GM23248 (cell line): ENCODE data around the gene RPL36A. TPM values are rescaled to one million over a fixed set of nuclear protein-coding genes. Genes with fewer than 3 reads are reported as not detected.

ENCODE experiments used
- DNase-seq: peaks from one replicate; pipeline ENCODE4 v3.0.0-alpha.2; 2015
- H2AFZ ChIP-seq: fragments of 200-600 bp; sonication (generic); 2 replicates; pipeline ENCODE4 v1.6.1; 2016; ENCODE audit warnings: antibody characterized with exemption
- H3F3A ChIP-seq: fragments of 200-600 bp; sonication (generic); 2 replicates; pipeline ENCODE4 v1.6.1; 2016; ENCODE audit warnings: mild to moderate bottlenecking, antibody characterized with exemption, mixed run types; ENCODE audit not compliant: insufficient read depth
- H3K27ac ChIP-seq: fragments of 200-600 bp; sonication (generic); 2 replicates; pipeline ENCODE4 v1.5.1; 2016; ENCODE audit warnings: mild to moderate bottlenecking
- H3K27me3 ChIP-seq: fragments of 200-600 bp; sonication (generic); replicated peaks from 2 replicates; pipeline ENCODE4 v1.6.1; 2016; ENCODE audit warnings: mild to moderate bottlenecking; ENCODE audit not compliant: insufficient read depth
- H3K36me3 ChIP-seq: fragments of 200-600 bp; sonication (generic); 2 replicates; pipeline ENCODE4 v1.6.1; 2016; ENCODE audit warnings: low read depth, mild to moderate bottlenecking
- H3K4me1 ChIP-seq: fragments of 200-600 bp; sonication (generic); 2 replicates; pipeline ENCODE4 v1.6.1; 2016; ENCODE audit warnings: mild to moderate bottlenecking; ENCODE audit not compliant: insufficient read depth
- H3K4me2 ChIP-seq: fragments of 200-600 bp; sonication (generic); one replicate; pipeline ENCODE4 v1.6.1; 2016; ENCODE audit warnings: mild to moderate bottlenecking; ENCODE audit not compliant: unreplicated experiment
- H3K4me3 ChIP-seq: fragments of 200-600 bp; sonication (generic); 2 replicates; pipeline ENCODE4 v1.5.1; 2016; ENCODE audit warnings: mild to moderate bottlenecking
- H3K79me2 ChIP-seq: fragments of 200-600 bp; sonication (generic); 2 replicates; pipeline ENCODE4 v1.6.1; 2016; ENCODE audit warnings: mild to moderate bottlenecking; ENCODE audit not compliant: insufficient read depth
- H3K9ac ChIP-seq: fragments of 200-600 bp; sonication (generic); 2 replicates; pipeline ENCODE4 v1.6.1; 2016; ENCODE audit warnings: mild to moderate bottlenecking
- H3K9me2 ChIP-seq: fragments of 200-600 bp; sonication (generic); 2 replicates; pipeline ENCODE4 v1.6.1; 2016; ENCODE audit warnings: mixed run types, mild to moderate bottlenecking, moderate library complexity; ENCODE audit not compliant: insufficient read depth
- H3K9me3 ChIP-seq: fragments of 200-600 bp; sonication (generic); one replicate; pipeline ENCODE4 v1.6.1; 2017; ENCODE audit warnings: low read depth
- H4K20me1 ChIP-seq: fragments of 200-600 bp; sonication (generic); 2 replicates; pipeline ENCODE4 v1.6.0; 2016; ENCODE audit not compliant: insufficient read depth
- EZH2 ChIP-seq: fragments of 200-600 bp; sonication (generic); IDR thresholded peaks from 2 replicates; pipeline ENCODE4 v1.6.1; 2018; ENCODE audit warnings: antibody characterized with exemption, mild to moderate bottlenecking; ENCODE audit not compliant: insufficient read depth, poor library complexity, severe bottlenecking
- EZH2phosphoT487 ChIP-seq: fragments of 200-600 bp; sonication (generic); IDR thresholded peaks from 2 replicates; pipeline ENCODE4 v1.6.1; 2018; ENCODE audit warnings: antibody characterized with exemption, moderate library complexity, mild to moderate bottlenecking, low read depth; ENCODE audit not compliant: insufficient read depth
- WGBS, 2 experiments: methylation state at CpG; one replicate each; pipeline ENCODE4 v1.1.6; 2015 to 2017; ENCODE audit warnings: low lambda C conversion rate in 2 of 2, low coverage in 1 of 2; ENCODE audit errors: missing lambda C conversion rate in 2 of 2; 5-methylcytosine and 5-hydroxymethylcytosine counted together
- in situ Hi-C: fragments of 300-500 bp; cut with MboI; formaldehyde crosslinking; loops from 2 replicates; pipeline ENCODE4 v1.15.0; 2020
- polyA plus RNA-seq: library from polyadenylated mRNA; unstranded; fragments of >200 nt; fragmentation: Nextera tagmentation; extraction: Ambion mirVana; gene quantifications from 2 replicates; pipeline ENCODE4 v1.2.1, GENCODE V29; 2016
- total RNA-seq: library from RNA; depleted of rRNA; stranded (reverse); fragments of >200 nt; shearing (Covaris generic); gene quantifications from 2 replicates; pipeline ENCODE4 v1.2.3, GENCODE V29; 2014

RPL36A gene
- total and polyA plus RNA-seq, 2 experiments from 2014 or later, result 240 to 331 TPM

- TF ChIP-seq EZH2phosphoT487 (no peak), EZH2 (no peak)
- peak overlapping the region; percentile 93 for H3K4me3 ChIP-seq
- 58 to 61% methylated on average over 7 of the region's 7 CpGs for WGBS, 2 experiments
- no peaks in the 10 kb centered on the region for H3K9me3 ChIP-seq
- H3K36me3 ChIP-seq, result no peaks in the 10 kb centered on the region
- peak; percentile 22 for DNase-seq
- H3K79me2 ChIP-seq, result peaks cover 81% of the 10 kb centered on the region
- in situ Hi-C loops, result loop anchor here (25.0 kb wide), 1 partner anchor 227 kb away; no protein-coding TSS in a partner anchor
- no peak overlapping the region for H2AFZ ChIP-seq
- H4K20me1 ChIP-seq, result no peaks in the 10 kb centered on the region; the same call in 1 of the 2 replicates
- H3K27ac ChIP-seq, result peak overlapping the region; percentile 27; the same call in 1 of the 2 replicates
- 0 out of 2 replicates have a peak, but pooled peaks cover 4% of the 10 kb centered on the region for H3F3A ChIP-seq
- 0 out of 2 replicates have a peak, but pooled peaks cover 24% of the 10 kb centered on the region for H3K4me1 ChIP-seq
- H3K9ac ChIP-seq, result peak overlapping the region; percentile 100
- H3K9me2 ChIP-seq, result no peaks in the 10 kb centered on the region
- peak overlapping the region; percentile 99 for H3K4me2 ChIP-seq
- H3K27me3 ChIP-seq, result no peaks in the 10 kb centered on the region
These were observed 19.6 kb downstream of the RPL36A start for GRCh38 chrX:101410461-101410860.

- Histone ChIP-seq H3K9me2 (no peaks in the 10 kb centered on the region), H3K27me3 (no peaks in the 10 kb centered on the region), H3K4me1 (peaks cover 21% of the 10 kb centered on the region; the same call in 1 of the 2 replicates), H3K36me3 (no peaks in the 10 kb centered on the region), H4K20me1 (no peaks in the 10 kb centered on the region; the same call in 1 of the 2 replicates), H3K4me3 (no peak overlapping the region), H3K9ac (no peak overlapping the region), H3F3A (0 out of 2 replicates have a peak, but pooled peaks cover 4% of the 10 kb centered on the region), H3K27ac (no peak overlapping the region), H3K9me3 (no peaks in the 10 kb centered on the region), H3K79me2 (peaks cover 67% of the 10 kb centered on the region), H3K4me2 (no peak overlapping the region), H2AFZ (no peak overlapping the region)
- no peak for DNase-seq
- no peak for TF ChIP-seq EZH2phosphoT487
- no peak for TF ChIP-seq EZH2
- in situ Hi-C loops, result loop anchor here (25.0 kb wide), 1 partner anchor 225 kb away; no protein-coding TSS in a partner anchor
- 42 to 47% methylated on average over 10 of the region's 10 CpGs for WGBS, 2 experiments
These were observed 21.2 kb downstream of the RPL36A start for GRCh38 chrX:101411984-101412383.

- TF ChIP-seq EZH2 (no peak), EZH2phosphoT487 (no peak)
- Histone ChIP-seq H3K4me3 (no peak overlapping the region), H3F3A (0 out of 2 replicates have a peak, but pooled peaks cover 4% of the 10 kb centered on the region), H3K27me3 (no peaks in the 10 kb centered on the region), H3K36me3 (no peaks in the 10 kb centered on the region), H3K4me1 (peaks cover 13% of the 10 kb centered on the region; the same call in 1 of the 2 replicates), H3K27ac (peak overlapping the region; percentile 43), H3K4me2 (peak overlapping the region; percentile 20), H4K20me1 (no peaks in the 10 kb centered on the region), H3K9me2 (no peaks in the 10 kb centered on the region), H3K9me3 (no peaks in the 10 kb centered on the region), H2AFZ (0 out of 2 replicates have a peak overlapping the region, but pooled peaks have one; percentile 24), H3K79me2 (peaks cover 43% of the 10 kb centered on the region), H3K9ac (peak overlapping the region; percentile 18; the same call in 1 of the 2 replicates)
- in situ Hi-C loops, result loop anchor here (25.0 kb wide), 1 partner anchor 222 kb away; no protein-coding TSS in a partner anchor
- 14 to 20% methylated on average over 8 to 10 of the region's 12 CpGs for WGBS, 2 experiments
- peak; percentile 66 for DNase-seq
These were observed 24.7 kb downstream of the RPL36A start for GRCh38 chrX:101415180-101416145.

- no peaks in the 10 kb centered on the region for H3K9me2 ChIP-seq
- in situ Hi-C loops, result loop anchor here (25.0 kb wide), 1 partner anchor 221 kb away; no protein-coding TSS in a partner anchor
- TF ChIP-seq EZH2 (no peak), EZH2phosphoT487 (no peak)
- H3K9ac ChIP-seq, result no peak overlapping the region
- H3K4me3 ChIP-seq, result no peak overlapping the region
- H3K36me3 ChIP-seq, result no peaks in the 10 kb centered on the region
- H4K20me1 ChIP-seq, result no peaks in the 10 kb centered on the region
- H3K9me3 ChIP-seq, result no peaks in the 10 kb centered on the region
- H3K27me3 ChIP-seq, result no peaks in the 10 kb centered on the region
- H3K79me2 ChIP-seq, result peaks cover 31% of the 10 kb centered on the region
- H2AFZ ChIP-seq, result no peak overlapping the region
- no peak overlapping the region for H3K27ac ChIP-seq
- no peak for DNase-seq
- no peak overlapping the region for H3K4me2 ChIP-seq
- peaks cover 7% of the 10 kb centered on the region; the same call in 1 of the 2 replicates for H3K4me1 ChIP-seq
- 0 out of 2 replicates have a peak, but pooled peaks cover 4% of the 10 kb centered on the region for H3F3A ChIP-seq
- 94 to 100% methylated on average over 7 of the region's 7 CpGs for WGBS, 2 experiments
These were observed 25.9 kb downstream of the RPL36A start for GRCh38 chrX:101416691-101417090.
